Effector CD4-positive, alpha-beta T cell (primary cell): Measurements from ENCODE around the gene CLMN.
"Not testable (repeated sequence)": the region's sequence is repeated elsewhere in the genome, so short reads cannot be mapped to it uniquely, and the experiment has no call there.

Experiments used
- DNase-seq: peaks from one replicate; pipeline ENCODE4 v3.0.0-alpha.2; 2020

CLMN gene

DNA sequence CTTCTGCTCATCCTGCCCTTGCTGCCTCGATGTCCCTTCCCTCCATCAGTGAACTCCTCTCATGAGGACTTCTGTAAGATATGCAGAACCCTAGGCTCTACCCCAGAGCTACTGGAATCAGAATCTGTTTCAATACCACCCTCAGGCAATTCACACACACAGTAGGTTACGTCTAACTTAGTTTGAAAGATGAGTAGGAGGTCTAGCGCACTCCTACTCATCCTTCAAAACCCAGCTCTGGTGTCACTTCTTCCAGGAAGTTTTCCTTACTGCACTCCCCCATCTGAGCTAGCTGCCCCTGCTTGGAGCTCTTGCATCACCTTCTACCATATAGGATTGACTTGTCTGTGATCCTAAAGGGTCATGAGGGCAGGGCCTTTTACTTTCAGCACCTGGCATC is 105.9 kb downstream of the CLMN start:
- no peak for DNase-seq

GRCh38 chr14:95211721-95212504 is 107.8 kb downstream of the CLMN start:
- no peak for DNase-seq

DNA sequence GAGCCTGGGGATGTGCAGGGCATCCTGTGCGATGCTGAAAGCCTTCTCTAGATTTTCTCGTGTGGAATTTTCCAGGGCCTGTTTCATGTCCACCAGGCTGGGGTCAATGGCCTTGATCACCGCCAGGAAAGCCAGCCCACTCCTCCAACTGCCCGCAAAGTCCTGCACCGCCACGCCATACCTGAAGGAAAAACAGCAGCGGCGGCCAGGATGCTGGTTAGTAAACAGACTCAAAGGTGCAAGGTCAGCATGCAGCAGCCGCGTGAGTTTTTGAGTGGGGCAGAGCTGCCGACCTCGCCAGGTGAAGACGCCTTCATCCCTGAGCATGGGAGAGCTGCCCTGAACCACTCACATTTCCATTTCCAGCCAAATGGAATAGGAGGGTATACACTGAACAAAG is 109.0 kb downstream of the CLMN start:
- DNase-seq: no peak

- no peak for DNase-seq
Observed at GRCh38 chr14:95208598-95208997, 111.1 kb downstream of the CLMN start.

GRCh38 chr14:95207475-95208233 is 112.1 kb downstream of the CLMN start:
- DNase-seq: no peak

- DNase-seq: no peak
Observed at GRCh38 chr14:95206534-95206933, 113.2 kb downstream of the CLMN start.

GRCh38 chr14:95204705-95205104 is 115.0 kb downstream of the CLMN start:
- DNase-seq: no peak

DNA sequence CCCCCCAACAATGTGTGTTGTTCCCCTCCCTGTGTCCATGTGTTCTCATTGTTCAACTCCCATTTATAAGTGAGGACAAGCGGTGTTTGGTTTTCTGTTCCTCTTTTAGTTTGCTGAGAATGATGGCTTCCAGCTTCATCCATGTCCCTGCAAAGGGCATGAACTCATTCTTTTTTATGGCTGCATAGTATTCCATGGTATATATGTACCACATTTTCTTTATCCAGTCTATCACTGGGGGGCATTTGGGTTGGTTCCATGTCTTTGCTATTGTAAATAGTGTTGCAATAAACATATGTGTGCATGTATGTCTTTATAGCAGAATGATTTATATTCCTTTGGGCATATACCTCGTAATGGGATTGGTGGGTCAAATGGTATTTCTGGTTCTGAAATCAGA is 118.0 kb downstream of the CLMN start:
- DNase-seq: not testable (repeated sequence)

DNA sequence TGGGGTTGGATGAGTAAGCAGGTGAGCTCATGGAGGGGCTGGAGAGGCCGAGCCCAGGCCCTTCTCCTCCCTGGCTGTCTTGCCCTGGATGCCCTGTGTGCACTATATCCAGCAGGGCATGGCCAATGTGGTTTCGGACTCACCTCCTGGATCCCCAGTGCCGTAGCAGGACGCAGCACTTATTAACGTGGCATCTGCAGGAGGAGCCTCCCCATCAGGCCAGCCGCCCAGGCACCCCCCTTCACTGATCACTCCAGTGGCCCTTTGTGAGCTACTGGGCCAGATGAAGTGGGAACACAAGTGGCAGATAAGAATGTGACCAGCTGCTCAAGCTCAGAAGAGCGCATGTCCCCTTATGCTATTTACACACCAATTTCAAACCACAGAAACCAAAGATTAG is 119.3 kb downstream of the CLMN start:
- DNase-seq: no peak

DNA sequence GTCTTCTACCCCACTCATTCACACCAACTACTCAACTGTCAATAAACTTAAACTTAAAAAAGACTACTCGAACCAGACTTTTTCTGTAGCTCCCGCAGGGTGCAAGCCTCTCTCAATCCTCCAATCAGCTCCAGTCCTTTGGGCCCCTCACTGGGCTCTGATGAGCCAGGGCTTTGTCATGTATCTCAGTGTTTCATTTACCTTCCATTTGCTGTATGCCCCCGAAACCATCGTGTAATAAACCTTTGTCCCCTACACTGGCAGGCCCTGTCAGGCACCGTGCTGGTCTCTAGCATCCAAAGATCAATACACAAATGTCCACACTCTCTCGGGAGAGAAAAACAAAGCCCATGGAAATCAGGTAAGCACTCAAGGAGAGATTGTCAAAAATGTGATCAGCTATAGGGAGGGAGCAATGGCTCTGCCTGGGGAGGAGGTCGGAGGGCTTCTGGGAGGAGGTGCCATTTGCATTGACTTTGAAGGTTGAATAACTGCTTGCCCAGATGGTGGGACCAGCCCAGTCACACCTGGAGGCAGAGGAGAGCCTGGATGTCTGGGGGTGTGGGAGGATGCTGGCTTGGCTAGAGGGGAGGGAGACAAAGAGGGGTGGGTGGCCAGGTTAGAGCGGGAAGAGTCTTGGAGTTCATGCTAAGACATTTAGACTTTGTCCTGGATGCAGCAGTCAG is 120.3 kb downstream of the CLMN start:
- DNase-seq: no peak

DNA sequence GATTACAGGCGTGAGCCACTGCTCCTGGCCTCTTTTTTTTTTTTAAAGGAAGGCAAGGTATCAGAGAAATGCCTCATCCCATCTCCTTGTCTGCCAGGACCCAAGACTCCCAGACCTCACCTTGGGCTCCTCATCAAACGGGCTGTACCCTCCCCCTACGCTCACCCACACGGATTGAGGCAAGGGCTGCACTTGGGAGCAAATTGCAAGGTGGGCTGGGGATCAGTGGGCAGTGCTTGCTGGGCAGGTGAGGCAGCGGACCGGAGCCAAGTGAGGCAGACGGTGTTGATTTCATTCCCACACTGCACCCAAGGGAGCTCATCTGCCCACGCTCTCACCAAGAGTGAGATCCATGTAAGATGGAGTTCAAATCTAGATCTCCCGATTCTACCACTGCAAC is 121.4 kb downstream of the CLMN start:
- no peak for DNase-seq

DNA sequence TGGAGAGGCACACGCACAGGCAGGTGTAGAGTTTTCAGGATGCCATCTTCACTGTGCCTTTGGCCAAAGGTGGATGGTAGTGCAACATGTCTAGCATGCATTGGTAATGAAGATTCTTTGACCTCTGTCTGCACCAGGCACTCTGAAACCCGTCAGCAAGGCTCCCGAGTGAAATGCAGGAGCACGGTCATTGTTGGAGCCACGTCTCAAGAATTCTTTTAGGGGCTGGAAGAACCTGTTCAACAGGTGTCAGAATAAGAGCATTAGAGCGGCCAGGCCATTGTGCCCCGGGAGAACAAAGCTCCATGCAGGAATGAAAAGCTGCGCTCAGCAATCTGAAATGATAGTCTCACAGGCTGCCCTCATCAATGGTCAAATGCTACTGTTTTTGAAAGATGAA is 122.2 kb downstream of the CLMN start:
- DNase-seq: no peak

DNA sequence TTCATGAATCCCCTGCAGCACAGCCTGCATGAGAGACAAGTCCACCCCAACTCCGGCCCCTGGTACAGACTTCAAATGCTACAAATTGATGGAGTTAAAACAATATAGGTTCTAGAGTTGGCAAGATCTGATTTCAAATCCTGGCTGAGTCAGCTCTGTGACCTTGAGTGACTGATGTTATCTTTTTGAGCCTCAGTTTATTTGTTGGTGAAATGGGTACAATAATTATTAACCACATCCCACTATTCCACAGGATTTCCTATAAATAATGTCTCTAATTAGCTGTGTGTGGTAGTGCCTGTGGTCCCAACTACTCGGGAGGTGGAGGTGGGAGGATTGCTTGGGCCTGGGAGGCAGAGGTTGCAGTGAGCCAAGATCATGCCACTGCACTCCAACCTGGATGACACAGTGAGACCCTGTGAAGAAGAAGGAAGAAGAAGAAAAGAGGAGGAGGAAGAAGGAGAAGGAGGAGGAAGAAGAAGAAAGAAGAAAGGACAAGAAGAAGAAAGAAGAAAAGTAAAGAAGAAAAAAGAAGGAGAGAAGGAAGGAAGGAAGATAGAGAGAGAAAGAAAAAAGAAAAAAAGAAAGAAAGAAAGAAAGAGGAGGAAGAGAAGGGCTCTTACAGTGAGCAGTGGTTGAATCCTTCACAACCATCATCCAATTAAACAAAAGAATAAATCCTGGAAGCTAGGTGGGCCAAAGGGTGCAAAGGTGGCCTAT is 122.7 kb downstream of the CLMN start:
- no peak for DNase-seq

GRCh38 chr14:95196268-95196667 is 123.4 kb downstream of the CLMN start:
- DNase-seq: no peak

GRCh38 chr14:95195031-95195430 is 124.7 kb downstream of the CLMN start:
- no peak for DNase-seq

GRCh38 chr14:95193081-95193480 is 126.6 kb downstream of the CLMN start:
- DNase-seq: no peak

DNA sequence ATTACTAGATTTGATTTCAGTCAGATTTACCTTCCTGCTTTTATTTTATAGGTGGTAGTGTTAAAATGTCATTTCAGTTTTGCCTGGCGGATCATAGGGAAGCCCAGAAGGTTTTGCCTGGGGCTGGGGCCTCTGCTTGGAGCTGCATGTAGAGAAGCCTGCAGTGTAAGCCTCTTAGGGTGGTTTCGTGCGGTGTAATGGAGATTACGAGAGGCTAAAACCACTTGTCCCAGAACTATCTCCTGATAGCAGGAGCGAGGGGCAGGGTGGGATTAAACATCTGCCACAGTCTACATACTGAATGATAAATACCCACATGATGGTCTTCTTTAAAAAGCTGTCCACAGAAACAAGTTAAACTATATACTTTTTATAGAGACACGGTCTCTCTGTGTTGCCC is 127.4 kb downstream of the CLMN start:
- DNase-seq: no peak

GRCh38 chr14:95191445-95192199 is 128.1 kb downstream of the CLMN start:
- no peak for DNase-seq

- DNase-seq: no peak
Observed at GRCh38 chr14:95190857-95191256, 128.9 kb downstream of the CLMN start.

DNA sequence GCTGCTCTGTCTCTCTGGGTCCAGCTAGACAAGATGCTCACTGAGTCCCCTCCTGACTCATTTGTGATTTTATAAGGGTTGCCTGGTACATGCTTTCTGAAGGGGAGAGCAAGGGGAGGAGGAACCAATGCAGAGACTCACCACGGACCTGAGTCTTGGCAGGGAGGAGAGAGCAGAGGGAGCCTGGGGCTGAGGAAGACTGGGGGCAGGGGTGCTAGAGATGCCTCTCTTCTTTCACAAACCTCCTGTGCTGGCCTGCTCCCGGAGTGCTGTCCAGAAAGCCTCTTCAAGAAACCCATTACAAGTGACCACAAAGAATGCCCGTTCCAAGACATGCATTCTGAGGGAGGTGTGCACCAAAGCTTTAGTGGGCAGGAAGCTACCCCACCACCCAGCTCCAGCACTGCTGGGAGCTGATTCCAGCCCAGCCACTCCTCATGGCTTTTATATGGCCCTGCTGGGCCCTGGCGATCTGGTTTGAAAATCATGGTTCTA is 129.3 kb downstream of the CLMN start:
- DNase-seq: no peak

DNA sequence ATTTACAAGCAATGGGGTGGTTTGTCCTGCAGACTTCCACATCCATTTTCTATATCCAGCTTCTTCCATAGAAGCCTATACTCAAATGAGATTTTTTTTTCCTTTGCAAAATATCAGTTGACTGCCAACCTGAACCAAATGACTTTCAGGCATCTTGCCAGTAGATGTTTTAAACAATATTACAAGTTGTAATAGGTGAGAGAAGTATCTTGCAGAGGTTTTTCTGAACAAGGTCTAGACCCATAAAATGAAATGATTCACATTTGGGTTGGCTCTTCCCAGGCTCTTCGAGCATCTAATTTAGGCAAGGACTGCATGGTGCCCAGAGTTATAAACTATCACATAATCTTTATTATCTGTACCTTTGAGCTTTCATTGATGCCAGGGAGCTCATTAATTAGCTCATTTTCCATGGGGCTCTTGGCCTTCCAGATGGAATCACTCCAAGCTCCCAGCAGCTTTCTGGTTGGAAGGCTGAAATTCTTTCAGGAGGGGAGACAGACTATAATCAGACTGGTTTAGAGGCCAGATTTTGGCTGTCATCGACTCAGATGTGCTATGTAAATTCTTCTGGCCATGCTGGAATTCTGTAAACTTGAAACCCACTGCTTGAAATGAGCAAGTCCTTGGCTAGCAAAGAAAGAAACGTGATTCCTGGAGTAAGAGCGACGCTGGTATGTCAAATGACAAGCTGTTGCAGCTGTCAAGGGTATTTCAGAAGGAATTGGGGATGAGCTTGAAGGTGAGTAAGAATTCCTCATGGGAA is 130.2 kb downstream of the CLMN start:
- DNase-seq: no peak
